HG03520 (cell line): ENCODE results near the gene M1AP.
A peak's percentile ranks its signal among the peaks of the same experiment; 100 is the strongest.

Experiments used
- ATAC-seq: cut with Tn5 transposase; IDR thresholded peaks from one replicate; pipeline ENCODE4 v1.9.1; 2021; ENCODE audit warnings: mild to moderate bottlenecking, moderate library complexity; ENCODE audit not compliant: unreplicated experiment

Gene M1AP

GRCh38 chr2:74648009-74648443 lies at the start of gene M1AP:
Gene M1AP (minus strand): TSS chr2:74648330. CDS start chr2:74640275, 8,055 bp downstream.
- ATAC-seq: no peak

GRCh38 chr2:74696829-74697228 lies 48.7 kb upstream of the M1AP start:
- no peak for ATAC-seq

DNA sequence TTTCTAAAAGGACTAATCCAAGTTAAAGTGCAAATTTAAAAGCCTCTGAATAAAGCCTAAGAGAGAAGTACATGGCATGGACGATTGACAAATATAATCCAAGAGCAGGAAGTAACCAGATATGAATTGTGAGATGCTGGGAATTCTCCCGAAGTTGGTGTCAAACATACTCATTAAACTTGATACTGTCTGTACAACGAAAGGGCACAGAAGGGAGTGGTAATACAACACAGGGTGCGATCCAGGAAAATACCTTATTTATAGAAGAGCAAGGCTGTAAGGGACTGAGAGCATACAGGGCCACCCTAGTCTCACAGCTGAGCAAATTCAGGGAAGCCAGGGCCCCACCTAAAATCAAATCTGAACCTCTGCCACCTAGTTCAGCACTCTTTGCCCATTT lies 47.5 kb upstream of the M1AP start:
- no peak for ATAC-seq

GRCh38 chr2:74694281-74694680 lies 46.2 kb upstream of the M1AP start:
- no peak for ATAC-seq

- no peak for ATAC-seq
Observed at GRCh38 chr2:74693668-74694067, 45.5 kb upstream of the M1AP start.

- no peak for ATAC-seq
Observed at GRCh38 chr2:74693213-74693612, 45.1 kb upstream of the M1AP start.

DNA sequence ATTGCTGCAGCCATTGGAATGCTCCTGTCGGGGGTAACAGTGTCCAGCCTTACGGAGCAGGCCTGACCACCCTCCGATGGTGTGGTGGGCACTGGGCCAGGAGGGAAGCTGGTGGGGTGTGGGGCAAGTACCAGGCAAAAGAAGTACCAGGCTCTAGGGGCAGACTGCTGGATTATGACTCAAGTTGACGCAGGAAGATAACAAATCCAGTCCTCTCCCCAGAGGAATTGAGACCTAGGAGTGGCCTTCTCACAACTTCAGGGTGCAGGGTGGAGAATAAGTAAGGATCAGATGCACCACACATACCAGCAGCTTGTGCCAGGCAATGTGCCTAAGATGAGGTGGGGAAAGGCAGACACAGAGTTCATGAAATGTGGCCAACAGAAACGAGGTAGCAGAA lies 43.8 kb upstream of the M1AP start:
- ATAC-seq: no peak

GRCh38 chr2:74690571-74690970 lies 42.4 kb upstream of the M1AP start:
- peak; percentile 89 for ATAC-seq

DNA sequence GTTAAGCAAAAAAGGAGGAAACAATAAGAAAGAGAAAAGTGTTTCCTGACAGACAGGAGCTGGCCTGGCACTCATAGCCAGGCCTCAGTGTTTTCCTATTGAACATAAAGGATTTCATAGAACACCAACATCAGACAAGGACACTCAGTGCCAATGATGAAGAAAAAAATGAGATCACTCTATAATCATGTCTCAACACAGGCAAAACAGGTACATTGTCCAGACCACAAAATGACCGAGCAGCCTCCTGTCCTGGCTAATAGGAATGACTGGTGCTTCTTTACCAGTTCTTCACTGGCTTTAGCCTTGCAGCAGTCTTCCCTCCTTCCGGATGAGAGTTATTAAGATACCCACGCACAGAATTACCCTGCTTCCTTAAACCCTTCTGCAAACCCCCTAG lies 41.5 kb upstream of the M1AP start:
- no peak for ATAC-seq

- ATAC-seq: no peak
Observed at GRCh38 chr2:74688881-74689280, 40.8 kb upstream of the M1AP start.

GRCh38 chr2:74685408-74685807 lies 37.3 kb upstream of the M1AP start:
- no peak for ATAC-seq

DNA sequence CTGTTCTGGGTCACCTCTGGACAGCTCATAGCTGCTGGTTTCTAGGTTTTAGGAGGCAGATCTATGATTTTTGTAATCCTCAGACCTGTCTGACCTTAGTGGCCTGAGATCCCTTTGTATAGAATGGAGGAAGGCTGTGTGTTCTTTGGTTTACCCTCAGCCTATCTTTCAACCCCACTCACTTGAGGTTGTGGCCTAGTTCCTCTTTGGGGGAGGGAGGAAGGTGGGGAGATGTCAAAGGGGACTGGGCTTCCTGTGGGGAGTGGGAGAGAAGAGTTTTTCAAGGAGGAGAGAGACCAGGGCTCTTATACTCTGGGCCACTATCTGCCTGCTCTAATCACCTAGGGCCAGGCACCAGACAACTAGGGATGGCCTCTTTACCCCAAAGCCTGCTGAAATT lies 34.4 kb upstream of the M1AP start:
- ATAC-seq: no peak

GRCh38 chr2:74679615-74680014 lies 31.5 kb upstream of the M1AP start:
- no peak for ATAC-seq

- ATAC-seq: no peak
Observed at GRCh38 chr2:74676331-74676730, 28.2 kb upstream of the M1AP start.

GRCh38 chr2:74675090-74675489 lies 27.0 kb upstream of the M1AP start:
- ATAC-seq: no peak

GRCh38 chr2:74673826-74674528 lies 25.8 kb upstream of the M1AP start:
- ATAC-seq: no peak

- ATAC-seq: no peak
Observed at GRCh38 chr2:74671479-74671878, 23.3 kb upstream of the M1AP start.

- ATAC-seq: no peak
Observed at GRCh38 chr2:74670263-74670662, 22.1 kb upstream of the M1AP start.

GRCh38 chr2:74668087-74668486 lies 20.0 kb upstream of the M1AP start:
- ATAC-seq: no peak

DNA sequence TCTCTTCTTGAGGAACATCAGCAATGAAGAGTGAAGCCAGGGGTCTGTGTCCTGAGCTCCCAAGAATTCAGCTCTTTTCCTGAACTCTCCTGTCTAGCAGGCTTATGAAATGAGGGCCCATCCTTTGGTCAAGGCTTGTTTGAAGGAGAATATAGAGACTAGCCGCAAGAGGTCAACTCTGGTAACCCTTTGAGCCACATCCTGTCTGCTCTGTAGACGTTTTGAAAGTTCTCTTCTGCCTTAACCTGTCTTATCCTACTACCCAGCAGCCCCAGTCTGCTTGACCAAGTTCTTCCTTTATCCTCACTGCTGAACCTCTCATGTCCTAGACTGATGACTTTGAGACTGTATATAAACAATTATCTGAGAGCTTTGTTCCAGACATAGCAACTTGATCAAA lies 11.3 kb upstream of the M1AP start:
- no peak for ATAC-seq

DNA sequence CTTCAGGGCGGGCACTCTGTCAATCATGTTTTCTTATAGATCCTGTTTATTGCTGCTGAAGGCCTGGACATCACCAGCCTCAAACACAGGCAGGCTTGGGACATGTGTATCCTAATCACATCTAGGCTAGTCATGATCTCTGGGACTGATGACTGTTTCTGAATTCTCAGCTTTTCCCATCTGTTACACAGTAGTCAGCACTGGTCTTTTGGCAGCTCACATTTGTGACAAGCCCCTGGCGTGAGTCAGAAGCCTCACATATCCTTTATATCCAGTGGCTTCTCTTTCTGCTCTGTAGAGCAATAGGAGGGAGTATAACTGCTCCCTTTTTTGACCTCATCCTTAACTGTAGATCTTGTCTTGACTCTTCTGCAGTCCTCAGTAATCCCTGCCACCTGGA lies 10.4 kb upstream of the M1AP start:
- no peak for ATAC-seq

DNA sequence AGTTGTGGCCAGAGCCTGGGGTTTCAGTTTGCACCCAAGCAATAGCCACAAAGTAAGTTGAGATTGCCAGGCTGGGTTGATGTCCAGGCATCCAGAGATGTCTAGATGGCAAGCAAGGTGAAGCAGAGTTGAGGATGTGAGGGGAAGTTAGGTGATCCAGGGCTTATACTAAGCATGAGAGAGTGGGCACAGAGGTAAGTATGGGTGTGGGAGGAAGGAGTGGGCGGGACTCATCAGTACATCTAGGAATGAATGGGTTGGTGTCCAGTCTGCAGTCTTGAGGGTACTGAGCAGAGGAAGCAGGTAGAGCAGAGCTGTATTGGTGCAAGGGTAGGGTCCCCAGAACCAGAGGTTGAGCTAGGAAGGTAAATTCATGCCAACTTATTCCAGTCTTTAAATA lies 7.4 kb upstream of the M1AP start:
- no peak for ATAC-seq
